Activated T-helper 2 cell treated with anti-CD3 and anti-CD28 coated beads, Interferon-gamma antibody, Interleukin-2, Interleukin-4, amounts not matched to agents 10 μg/mL and 5 μg/mL and 100 μg/mL, durations not matched to agents 14 hours and 24 hours and 36 hours (primary cell): ENCODE results near the gene FNDC5. TPM values are rescaled to one million over a fixed set of nuclear protein-coding genes. Genes with fewer than 3 reads are reported as not detected.

Source experiments
- DNase-seq: peaks from one replicate; pipeline ENCODE4 v3.0.0; 2021; ENCODE audit warnings: low spot score
- H3K27ac Mint-ChIP-seq: one replicate; pipeline ENCODE4 v1.8.0; 2021; ENCODE audit warnings: mixed read lengths
- H3K27me3 Mint-ChIP-seq: one replicate; pipeline ENCODE4 v1.8.0; 2021; ENCODE audit warnings: low read depth, mixed read lengths
- H3K36me3 Mint-ChIP-seq: one replicate; pipeline ENCODE4 v1.8.0; 2021; ENCODE audit warnings: low read depth, mixed read lengths
- H3K4me1 Mint-ChIP-seq: one replicate; pipeline ENCODE4 v1.8.0; 2021; ENCODE audit warnings: low read depth, mixed read lengths
- H3K4me3 Mint-ChIP-seq: one replicate; pipeline ENCODE4 v1.8.0; 2021; ENCODE audit warnings: low read depth, mild to moderate bottlenecking, moderate library complexity, mixed read lengths
- H3K9me3 Mint-ChIP-seq: one replicate; pipeline ENCODE4 v1.8.0; 2021; ENCODE audit warnings: mixed read lengths
- intact Hi-C: fragments of 100-400 bp; cut with micrococcal nuclease; formaldehyde crosslinking; loops from one replicate; pipeline ENCODE4 v1.15.1; 2023
- total RNA-seq: library from RNA; stranded (reverse); gene quantifications from 2 replicates; pipeline ENCODE4 v1.2.3, GENCODE V29; 2022

FNDC5 gene
- total RNA-seq, 1 donor from 2014 or later: not detected

DNA sequence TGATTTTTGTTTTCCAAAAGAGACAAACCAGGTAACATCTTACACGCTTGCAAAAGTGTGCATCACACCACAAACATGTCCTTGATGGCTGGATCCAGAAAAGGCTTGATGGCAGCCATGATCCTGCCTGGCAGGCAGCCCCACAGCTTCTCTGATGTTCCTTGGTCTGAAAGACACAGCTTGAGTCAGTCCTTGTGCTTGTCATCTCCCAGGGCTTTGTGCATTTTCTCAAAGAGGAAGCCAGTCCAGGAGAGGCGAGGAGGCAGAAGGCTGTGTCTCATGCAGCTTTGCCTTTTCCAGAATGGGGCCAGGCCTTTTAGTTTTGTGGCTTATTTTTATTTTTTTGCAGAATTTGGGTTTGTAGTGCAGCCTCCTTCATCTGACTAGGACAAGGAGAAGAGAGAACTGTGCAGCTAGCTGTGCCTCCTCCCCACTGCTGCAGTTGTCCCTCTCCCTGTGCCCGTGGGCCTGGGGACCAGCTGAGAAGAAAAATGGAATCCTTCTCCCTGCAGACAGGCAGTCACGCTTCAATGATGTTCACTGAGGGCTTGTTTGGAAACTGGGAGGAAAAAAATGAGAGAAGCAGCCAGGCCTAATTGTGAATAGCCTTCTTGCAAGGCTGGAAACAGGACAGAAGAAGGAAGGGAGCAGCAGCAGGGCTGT, 7.4 kb downstream of the FNDC5 start:
- no peak overlapping the region for H3K27ac Mint-ChIP-seq
- H3K4me1 Mint-ChIP-seq: no peaks in the 10 kb centered on the region
- H3K36me3 Mint-ChIP-seq: peaks cover 32% of the 10 kb centered on the region
- intact Hi-C loops: no loop called here
- H3K27me3 Mint-ChIP-seq: no peaks in the 10 kb centered on the region
- no peaks in the 10 kb centered on the region for H3K9me3 Mint-ChIP-seq
- no peak for DNase-seq
- no peak overlapping the region for H3K4me3 Mint-ChIP-seq

DNA sequence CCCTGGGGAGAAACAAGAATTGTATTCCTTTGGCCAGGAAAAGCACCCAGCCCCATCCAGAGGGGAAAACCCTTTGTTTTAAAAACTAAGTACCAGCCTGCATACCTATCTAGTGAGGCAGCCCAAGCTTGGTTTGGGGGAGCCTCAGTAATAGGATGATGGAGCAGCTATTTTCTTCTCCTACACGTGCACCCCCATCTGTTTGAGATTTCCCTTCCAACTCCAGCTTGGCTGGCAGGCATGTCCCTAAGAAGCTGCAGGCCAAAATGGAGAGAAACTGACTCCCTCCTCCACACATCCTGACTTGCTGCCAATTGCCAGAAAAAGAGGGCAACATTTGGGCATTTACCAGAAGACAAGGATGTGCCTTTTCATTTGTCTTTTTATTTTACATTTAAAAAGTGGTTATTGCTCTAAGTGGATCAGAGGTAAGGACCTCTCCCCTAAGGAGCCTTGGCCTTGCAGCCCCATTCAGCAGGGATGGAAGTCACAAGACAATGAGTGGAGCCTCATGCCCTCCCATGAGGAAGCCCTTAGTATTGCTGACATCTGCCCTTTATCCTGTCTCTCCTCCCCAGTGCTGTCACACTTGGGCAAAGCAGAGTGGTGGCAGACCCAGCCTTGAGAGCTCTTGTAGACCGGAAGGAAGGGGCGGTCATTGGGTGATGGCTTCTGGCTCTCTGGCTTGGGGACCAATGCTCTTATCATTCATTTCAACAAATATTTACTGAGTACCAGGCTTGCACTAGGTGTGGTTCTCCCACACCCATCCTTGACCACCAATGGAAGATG, 8.6 kb downstream of the FNDC5 start:
- intact Hi-C loops: no loop called here
- H3K27me3 Mint-ChIP-seq: no peaks in the 10 kb centered on the region
- no peak overlapping the region for H3K4me3 Mint-ChIP-seq
- no peaks in the 10 kb centered on the region for H3K4me1 Mint-ChIP-seq
- H3K36me3 Mint-ChIP-seq: peaks cover 38% of the 10 kb centered on the region
- no peaks in the 10 kb centered on the region for H3K9me3 Mint-ChIP-seq
- H3K27ac Mint-ChIP-seq: no peak overlapping the region
- DNase-seq: no peak

DNA sequence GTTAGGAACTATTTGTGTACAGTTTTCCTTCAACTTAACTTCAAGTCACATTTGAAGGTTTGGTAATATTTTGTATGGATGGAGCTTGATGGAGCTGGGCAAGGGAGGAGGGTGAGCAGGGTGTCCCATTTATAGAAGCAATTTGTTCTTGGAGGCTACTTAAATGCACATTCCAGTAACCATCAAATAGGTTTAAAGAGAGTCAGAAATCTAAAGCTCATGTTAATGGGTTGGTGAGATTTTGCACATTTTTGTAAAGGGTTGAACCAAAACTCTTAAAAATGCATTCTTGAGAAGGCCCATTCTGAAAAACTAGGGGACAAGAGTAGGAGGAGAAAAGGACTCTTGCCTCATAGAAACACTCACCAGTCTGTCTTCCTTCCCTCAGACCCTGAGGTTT, 10.1 kb downstream of the FNDC5 start:
- intact Hi-C loops: no loop called here
- no peaks in the 10 kb centered on the region for H3K27me3 Mint-ChIP-seq
- H3K27ac Mint-ChIP-seq: no peak overlapping the region
- DNase-seq: no peak
- H3K9me3 Mint-ChIP-seq: no peaks in the 10 kb centered on the region
- H3K36me3 Mint-ChIP-seq: peaks cover 49% of the 10 kb centered on the region
- no peaks in the 10 kb centered on the region for H3K4me1 Mint-ChIP-seq
- H3K4me3 Mint-ChIP-seq: no peak overlapping the region

DNA sequence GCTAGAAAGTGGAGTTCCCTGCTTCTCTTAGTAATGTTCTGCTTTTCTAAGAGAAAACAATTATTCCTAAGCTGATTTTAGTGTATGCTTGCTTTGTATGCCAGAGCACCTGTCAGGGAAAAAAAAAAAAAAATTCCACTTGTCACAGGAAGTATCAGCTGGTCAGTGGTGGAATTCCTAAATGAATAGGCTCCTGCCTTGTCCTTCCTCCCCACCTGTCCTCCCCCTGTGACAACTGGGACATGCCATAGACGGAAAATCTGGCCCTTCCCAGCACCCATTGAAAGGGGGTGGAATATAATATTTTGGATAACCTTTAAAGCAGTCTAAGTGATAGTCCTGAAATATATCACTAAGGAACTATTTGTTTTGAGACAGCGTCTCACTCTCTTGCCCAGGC, 10.8 kb downstream of the FNDC5 start:
- DNase-seq: no peak
- Mint-ChIP-seq H3K27me3 (no peaks in the 10 kb centered on the region), H3K9me3 (no peaks in the 10 kb centered on the region), H3K27ac (no peak overlapping the region), H3K4me1 (no peaks in the 10 kb centered on the region), H3K4me3 (no peak overlapping the region), H3K36me3 (peaks cover 49% of the 10 kb centered on the region)
- intact Hi-C loops: no loop called here

DNA sequence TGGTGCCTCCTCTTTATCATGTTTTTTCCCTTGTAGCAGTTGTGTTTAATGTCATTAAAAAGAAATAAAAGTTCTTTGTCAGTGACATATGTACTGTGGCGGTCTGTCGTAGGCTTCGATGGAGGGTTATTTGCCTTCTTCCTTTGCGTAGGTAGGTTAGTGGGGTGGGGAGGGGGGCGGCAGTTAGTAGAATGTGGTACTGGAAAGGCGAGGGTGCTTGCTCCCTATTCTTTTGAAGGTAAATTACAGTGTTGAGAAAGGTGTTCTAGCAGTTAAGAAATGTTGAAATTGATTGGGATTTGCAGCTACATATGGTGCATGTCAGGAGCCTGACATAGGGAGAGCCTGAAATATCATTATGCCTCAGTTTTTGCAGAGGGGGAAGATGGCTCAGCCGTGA, 11.9 kb downstream of the FNDC5 start:
- intact Hi-C loops: no loop called here
- no peak overlapping the region for H3K27ac Mint-ChIP-seq
- no peaks in the 10 kb centered on the region for H3K4me1 Mint-ChIP-seq
- H3K36me3 Mint-ChIP-seq: peaks cover 52% of the 10 kb centered on the region
- DNase-seq: no peak
- no peak overlapping the region for H3K4me3 Mint-ChIP-seq
- H3K9me3 Mint-ChIP-seq: no peaks in the 10 kb centered on the region
- no peaks in the 10 kb centered on the region for H3K27me3 Mint-ChIP-seq

DNA sequence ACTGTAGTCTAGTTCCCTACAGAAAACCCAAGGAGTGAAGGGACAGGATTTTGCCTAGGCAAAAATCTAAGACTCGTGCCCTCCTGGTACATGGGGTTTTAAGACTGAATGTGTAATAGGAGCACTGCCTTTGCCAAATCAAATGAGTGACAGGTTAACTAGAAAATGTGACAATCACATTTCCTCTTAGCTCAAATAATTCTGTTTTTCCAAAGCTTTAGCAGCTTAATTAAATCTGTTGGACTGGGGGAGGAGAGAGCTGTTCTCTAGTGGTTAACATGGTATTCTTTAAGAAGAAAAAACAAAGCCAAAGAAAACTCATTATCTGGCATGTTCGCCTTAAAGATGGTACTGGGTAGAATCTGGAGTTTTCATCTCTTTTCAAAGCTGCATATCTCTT, 12.6 kb downstream of the FNDC5 start:
- H3K4me1 Mint-ChIP-seq: no peaks in the 10 kb centered on the region
- H3K27ac Mint-ChIP-seq: no peak overlapping the region
- no peak overlapping the region for H3K4me3 Mint-ChIP-seq
- DNase-seq: no peak
- no peaks in the 10 kb centered on the region for H3K27me3 Mint-ChIP-seq
- intact Hi-C loops: no loop called here
- H3K36me3 Mint-ChIP-seq: peaks cover 59% of the 10 kb centered on the region
- H3K9me3 Mint-ChIP-seq: no peaks in the 10 kb centered on the region

DNA sequence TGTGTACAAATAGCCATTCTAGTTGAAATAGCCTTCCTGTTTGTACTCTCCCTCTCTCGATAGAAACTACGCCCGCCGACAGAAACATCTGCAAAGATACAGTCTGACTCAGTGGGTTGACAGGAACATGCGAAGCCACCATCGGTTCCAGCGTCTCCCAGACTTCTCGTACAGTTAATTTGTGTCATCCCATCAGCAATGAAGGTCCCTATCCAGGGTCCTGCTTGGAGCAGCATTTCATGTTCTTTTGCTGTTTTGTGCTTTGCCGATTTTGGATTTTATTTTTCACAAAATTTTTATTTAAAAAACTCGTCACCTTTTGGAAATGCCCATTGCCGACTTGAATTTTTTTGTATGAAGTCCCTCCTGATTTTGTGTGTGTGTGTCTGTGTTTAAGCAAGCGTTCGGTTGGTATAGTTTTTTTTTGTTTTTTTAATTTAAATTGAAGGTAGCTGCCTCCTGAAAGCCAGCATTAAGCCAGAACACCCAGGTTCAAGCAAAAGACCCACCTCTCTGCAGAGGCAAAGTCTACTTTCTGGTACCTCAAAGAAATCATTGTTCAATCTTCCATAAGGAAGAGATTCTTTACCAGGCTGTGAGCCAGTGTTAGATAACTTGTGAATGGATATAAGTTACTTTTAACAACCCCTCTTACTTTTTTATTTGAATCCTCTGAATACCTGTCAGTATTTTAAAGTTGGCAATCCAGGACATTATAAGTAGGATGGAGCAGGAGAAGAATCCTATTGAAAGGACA, 14.7 kb downstream of the FNDC5 start:
- Mint-ChIP-seq H3K27me3 (no peaks in the 10 kb centered on the region), H3K27ac (no peak overlapping the region), H3K9me3 (no peaks in the 10 kb centered on the region), H3K36me3 (peaks cover 58% of the 10 kb centered on the region), H3K4me3 (no peak overlapping the region), H3K4me1 (no peaks in the 10 kb centered on the region)
- intact Hi-C loops: no loop called here
- DNase-seq: no peak

DNA sequence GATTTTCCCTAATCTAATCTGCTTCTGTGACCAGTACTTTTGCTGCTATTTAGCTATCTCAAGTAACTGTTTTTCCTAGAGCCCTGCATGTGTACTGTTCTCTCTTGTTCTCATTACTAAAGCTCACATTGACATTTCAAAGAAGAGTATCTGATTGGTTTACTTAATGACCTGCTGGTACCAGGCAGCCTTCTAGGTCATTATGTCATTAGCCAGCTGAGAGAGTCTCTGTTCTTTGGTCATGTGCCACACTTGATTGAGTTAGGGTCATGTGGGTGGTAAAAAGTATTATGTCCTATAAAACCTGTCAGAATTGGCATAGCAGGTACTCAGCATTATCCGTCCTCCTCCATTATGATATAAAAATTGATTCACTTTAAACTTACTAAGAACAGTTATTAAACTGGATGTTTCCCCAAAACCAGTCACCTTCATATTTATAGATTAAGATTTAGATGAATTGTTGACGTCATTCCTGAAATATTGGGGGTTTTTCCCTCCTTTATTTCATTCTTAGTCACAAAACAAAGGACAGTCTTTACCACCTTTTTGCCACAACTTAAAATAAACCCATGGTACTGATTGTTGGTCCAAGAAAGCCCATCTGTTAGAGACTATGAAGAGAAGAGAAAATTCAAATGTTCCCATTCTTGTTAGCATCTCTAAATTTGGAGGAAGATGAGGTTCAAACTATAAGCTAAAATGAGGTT, 22.2 kb downstream of the FNDC5 start:
- H3K27ac Mint-ChIP-seq: no peak overlapping the region
- peaks cover 3% of the 10 kb centered on the region for H3K4me1 Mint-ChIP-seq
- intact Hi-C loops: no loop called here
- no peak overlapping the region for H3K4me3 Mint-ChIP-seq
- peaks cover 56% of the 10 kb centered on the region for H3K36me3 Mint-ChIP-seq
- no peak for DNase-seq
- no peaks in the 10 kb centered on the region for H3K27me3 Mint-ChIP-seq
- H3K9me3 Mint-ChIP-seq: no peaks in the 10 kb centered on the region

DNA sequence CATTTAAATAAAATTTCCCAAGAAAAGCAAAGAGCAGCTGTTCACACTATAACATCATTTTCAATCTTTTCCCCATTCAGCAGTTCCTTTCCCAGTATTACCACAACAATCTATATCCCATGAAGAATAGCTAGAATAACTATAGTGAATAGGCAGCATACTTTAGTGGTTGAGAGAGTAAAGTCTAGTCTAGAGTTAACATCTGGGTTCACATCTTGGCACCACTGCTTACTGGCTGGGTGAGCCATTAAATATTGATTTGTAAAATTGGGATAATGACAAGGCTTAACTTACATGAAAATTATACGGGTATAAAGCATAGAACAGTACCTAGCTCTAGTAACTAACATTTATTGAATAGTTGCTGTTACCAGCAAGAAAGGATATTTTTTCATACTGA, 38.8 kb downstream of the FNDC5 start:
- intact Hi-C loops: no loop called here
- no peaks in the 10 kb centered on the region for H3K9me3 Mint-ChIP-seq
- H3K36me3 Mint-ChIP-seq: peaks cover 74% of the 10 kb centered on the region
- H3K27ac Mint-ChIP-seq: no peak overlapping the region
- peaks cover 4% of the 10 kb centered on the region for H3K4me1 Mint-ChIP-seq
- DNase-seq: no peak
- H3K4me3 Mint-ChIP-seq: no peak overlapping the region
- H3K27me3 Mint-ChIP-seq: no peaks in the 10 kb centered on the region

DNA sequence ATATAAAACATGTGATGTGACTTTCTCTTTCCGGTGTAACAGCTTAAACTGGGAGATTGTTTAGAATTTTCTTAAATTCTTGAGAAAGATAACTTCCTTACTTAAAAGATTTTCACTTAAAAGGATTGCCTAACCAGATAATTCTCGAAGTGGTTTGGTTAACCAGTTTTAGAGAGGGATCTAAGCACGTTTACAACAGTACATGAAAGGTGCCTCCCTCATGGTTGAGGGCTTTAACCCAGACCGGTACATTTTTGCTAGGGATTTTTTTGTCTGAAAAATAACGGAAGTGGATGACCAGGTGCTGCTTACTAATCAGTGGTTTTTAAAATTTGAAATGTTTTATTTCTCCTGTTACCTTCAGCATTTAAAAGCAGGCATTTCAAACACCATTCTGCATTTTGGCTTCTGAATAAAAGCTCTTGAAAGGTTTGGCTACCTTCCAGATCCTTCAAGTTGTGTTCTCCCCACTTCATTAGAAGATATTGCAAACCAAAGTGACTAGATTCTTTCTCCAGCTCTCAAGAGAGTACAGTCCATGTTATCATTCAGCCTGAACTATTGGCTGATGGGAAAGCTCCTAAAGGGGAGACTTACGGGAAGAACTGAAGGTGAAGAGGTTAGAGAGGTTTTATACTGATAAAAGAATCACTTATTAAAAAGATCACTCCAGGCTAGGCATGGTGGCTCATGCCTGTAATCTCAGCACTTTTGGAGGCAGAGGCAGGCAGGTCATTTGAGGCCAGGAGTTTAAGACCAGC, 40.4 kb downstream of the FNDC5 start:
- peaks cover 4% of the 10 kb centered on the region for H3K4me1 Mint-ChIP-seq
- peaks cover 78% of the 10 kb centered on the region for H3K36me3 Mint-ChIP-seq
- DNase-seq: no peak
- H3K4me3 Mint-ChIP-seq: no peak overlapping the region
- no peak overlapping the region for H3K27ac Mint-ChIP-seq
- no peaks in the 10 kb centered on the region for H3K27me3 Mint-ChIP-seq
- H3K9me3 Mint-ChIP-seq: no peaks in the 10 kb centered on the region
- intact Hi-C loops: no loop called here

DNA sequence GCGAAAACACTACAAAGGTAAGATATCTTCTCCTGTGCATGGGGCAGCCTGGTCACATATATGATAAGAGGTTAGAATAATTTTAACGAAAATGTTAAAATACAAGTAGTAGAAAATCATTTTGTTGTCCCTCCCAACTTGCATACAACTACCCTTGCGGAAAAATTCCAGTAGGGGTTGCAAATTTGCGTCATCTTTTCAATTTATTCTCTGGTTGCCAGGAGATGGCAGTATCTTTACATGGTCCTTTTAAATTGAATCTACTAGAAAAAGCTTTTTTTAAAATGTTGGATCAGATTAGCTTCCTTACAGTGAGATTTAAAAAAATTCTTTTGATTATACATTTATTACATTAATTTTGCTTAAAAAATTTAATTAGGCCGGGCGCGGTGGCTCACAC, 42.4 kb downstream of the FNDC5 start:
- peaks cover 4% of the 10 kb centered on the region for H3K4me1 Mint-ChIP-seq
- peaks cover 78% of the 10 kb centered on the region for H3K36me3 Mint-ChIP-seq

DNA sequence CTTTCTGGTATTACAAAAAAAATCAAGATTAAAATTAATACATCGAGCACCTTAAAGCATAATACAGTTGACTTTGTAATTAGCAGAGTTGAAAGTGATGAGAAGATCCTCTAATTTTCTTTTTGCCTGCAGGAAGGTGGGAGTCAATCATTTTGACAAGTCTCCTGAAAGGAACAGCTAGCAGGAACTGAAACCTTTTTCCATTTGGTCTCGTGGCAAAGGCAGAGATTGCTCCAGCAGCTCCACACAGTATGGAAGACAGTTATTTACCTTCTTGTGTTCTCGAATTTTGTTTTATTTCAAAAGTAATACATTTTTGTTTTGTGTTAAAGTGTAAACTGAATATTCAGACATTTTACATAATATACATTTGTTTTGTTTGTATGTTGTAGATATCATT, 45.5 kb downstream of the FNDC5 start:
- H3K4me1 Mint-ChIP-seq: peaks cover 9% of the 10 kb centered on the region
- H3K36me3 Mint-ChIP-seq: peaks cover 72% of the 10 kb centered on the region
- H3K27ac Mint-ChIP-seq: no peak overlapping the region
- H3K4me3 Mint-ChIP-seq: no peak overlapping the region
- no peaks in the 10 kb centered on the region for H3K9me3 Mint-ChIP-seq
- no peak for DNase-seq
- H3K27me3 Mint-ChIP-seq: no peaks in the 10 kb centered on the region
- intact Hi-C loops: no loop called here

More for the DNA sequence above, 42.4 kb downstream of the FNDC5 start:
- no peaks in the 10 kb centered on the region for H3K27me3 Mint-ChIP-seq
- H3K9me3 Mint-ChIP-seq: no peaks in the 10 kb centered on the region
- no peak for DNase-seq
- no peak overlapping the region for H3K4me3 Mint-ChIP-seq
- intact Hi-C loops: no loop called here
- no peak overlapping the region for H3K27ac Mint-ChIP-seq
